GM18517 (cell line): ENCODE data around the gene A3GALT2.
"Not testable (repeated sequence)": the region's sequence is repeated elsewhere in the genome, so short reads cannot be mapped to it uniquely, and the experiment has no call there.

Experiments used
- ATAC-seq: cut with Tn5 transposase; IDR thresholded peaks from one replicate; pipeline ENCODE4 v1.9.1; 2021; ENCODE audit warnings: mild to moderate bottlenecking, moderate library complexity; ENCODE audit not compliant: unreplicated experiment

The A3GALT2 gene

DNA sequence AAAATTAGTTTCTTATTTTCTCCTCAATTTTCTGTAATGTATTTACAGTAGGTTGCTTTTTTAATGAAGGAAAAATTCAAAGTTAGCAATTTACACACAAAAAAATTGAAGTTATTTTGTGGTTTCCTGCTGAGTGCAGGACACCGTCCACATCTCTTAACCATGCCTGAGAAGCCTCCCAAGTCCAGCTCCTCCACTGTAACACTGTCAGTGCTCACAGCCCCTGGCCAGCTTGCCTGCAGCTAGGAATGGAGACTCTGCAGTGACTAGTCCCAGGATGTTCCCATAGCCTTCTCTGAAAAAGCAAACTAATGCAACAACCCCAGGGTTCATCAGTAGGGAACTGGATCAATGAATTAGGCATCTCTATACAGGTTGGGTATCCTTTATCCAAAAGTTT is 3.5 kb downstream of the A3GALT2 start:
- no peak for ATAC-seq

GRCh38 chr1:33316601-33317000 is 4.3 kb downstream of the A3GALT2 start:
- ATAC-seq: no peak

GRCh38 chr1:33314416-33314815 is 6.5 kb downstream of the A3GALT2 start:
- ATAC-seq: no peak

GRCh38 chr1:33312413-33312749 is 8.5 kb downstream of the A3GALT2 start:
- no peak for ATAC-seq

- ATAC-seq: no peak
These were observed 9.0 kb downstream of the A3GALT2 start for GRCh38 chr1:33311706-33312412.

- no peak for ATAC-seq
These were observed 10.2 kb downstream of the A3GALT2 start for GRCh38 chr1:33310702-33311101.

- ATAC-seq: not testable (repeated sequence)
These were observed 11.5 kb downstream of the A3GALT2 start for GRCh38 chr1:33309351-33309750.

- no peak for ATAC-seq
These were observed 13.4 kb downstream of the A3GALT2 start for GRCh38 chr1:33307494-33307864.

GRCh38 chr1:33306653-33307493 is 14.0 kb downstream of the A3GALT2 start:
- ATAC-seq: no peak

- ATAC-seq: no peak
These were observed 14.9 kb downstream of the A3GALT2 start for GRCh38 chr1:33305816-33306652.

GRCh38 chr1:33305016-33305415 is 15.9 kb downstream of the A3GALT2 start:
- no peak for ATAC-seq

GRCh38 chr1:33302325-33302724 is 18.6 kb downstream of the A3GALT2 start:
- ATAC-seq: no peak

- ATAC-seq: no peak
These were observed 19.5 kb downstream of the A3GALT2 start for GRCh38 chr1:33301273-33301984.

DNA sequence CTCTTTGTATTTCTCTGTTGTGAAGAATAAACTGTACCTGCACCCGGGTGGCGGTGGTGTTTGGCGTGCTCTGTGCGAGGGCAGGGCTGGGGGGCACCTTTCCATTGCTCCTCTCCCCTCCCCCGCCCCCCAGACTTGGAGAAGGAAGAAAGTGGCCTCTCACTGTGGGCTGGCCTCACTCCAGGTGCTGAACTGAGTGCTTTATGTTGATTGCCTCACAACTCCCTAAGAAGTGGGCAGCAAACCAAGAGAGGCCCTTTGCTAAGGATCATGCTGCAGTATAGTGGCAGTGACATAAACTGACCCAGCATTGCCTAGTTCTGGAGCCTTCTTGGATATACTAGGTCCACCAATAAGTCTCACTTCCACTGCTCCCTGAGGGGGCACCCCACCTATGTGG is 20.2 kb downstream of the A3GALT2 start:
- no peak for ATAC-seq

DNA sequence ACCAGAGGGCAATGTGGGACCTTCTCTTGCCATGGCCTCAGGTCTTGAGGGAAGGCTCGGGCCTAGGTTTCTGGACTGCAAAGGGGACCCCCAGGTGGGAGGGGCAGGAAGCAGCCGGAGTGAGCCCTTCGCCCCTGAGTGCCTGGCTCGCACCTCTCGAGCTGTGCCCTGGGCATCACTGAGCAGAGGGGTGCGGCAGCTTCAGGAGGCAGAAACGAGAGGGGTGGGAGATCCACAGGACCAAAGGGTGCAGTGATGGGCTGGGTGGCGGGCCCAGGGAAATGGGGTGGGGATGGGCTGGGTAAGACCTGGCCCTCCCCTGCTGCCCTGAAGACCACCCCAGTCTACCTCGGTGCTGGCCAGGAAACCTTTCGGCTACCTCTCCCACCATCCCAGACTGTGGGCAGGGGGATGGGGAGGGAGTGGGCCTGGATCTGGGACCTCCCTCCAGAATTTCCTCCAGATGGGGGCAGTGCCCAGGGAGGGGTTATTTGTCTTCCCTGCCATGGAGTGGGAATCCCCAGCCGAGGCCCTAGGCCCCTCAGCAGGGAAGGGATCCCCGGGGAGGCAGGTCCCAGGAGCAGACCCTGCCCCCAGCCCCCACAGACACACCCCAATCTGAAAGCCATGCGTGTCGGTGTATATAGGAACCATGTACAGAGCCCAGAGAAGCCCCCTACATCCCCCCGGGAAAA is 21.3 kb downstream of the A3GALT2 start:
- ATAC-seq: no peak

DNA sequence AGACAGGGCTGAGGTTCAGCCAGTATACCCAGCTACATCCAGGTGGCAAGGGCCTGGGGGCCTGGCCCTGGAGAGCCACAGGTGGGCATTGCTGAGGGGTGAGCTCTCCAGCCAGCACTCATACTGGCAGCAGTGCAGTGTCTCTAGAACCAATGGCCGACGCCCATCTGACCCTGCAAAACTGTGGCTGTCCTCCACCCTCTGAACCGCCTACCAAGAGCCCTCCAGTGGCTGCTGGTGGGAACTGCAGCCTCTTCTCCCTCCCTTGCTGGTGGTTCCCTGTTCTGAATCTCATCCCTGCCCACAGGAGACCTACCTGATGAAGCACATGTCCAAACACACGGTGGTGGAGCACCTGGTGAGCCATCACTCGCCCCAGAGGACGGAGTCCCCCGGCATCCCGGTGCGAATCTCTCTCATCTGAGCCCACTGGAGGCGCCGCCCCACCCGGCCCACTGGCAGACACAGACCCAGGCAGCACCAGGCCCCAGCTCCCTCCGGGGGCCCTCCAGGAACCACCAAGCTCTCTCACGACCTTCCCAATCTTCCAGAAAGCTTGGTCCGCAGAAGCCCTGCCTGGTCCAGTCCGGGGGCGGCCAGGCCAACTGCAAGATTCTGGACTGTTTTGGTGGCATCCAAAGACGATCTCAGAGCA is 22.1 kb downstream of the A3GALT2 start:
- no peak for ATAC-seq

DNA sequence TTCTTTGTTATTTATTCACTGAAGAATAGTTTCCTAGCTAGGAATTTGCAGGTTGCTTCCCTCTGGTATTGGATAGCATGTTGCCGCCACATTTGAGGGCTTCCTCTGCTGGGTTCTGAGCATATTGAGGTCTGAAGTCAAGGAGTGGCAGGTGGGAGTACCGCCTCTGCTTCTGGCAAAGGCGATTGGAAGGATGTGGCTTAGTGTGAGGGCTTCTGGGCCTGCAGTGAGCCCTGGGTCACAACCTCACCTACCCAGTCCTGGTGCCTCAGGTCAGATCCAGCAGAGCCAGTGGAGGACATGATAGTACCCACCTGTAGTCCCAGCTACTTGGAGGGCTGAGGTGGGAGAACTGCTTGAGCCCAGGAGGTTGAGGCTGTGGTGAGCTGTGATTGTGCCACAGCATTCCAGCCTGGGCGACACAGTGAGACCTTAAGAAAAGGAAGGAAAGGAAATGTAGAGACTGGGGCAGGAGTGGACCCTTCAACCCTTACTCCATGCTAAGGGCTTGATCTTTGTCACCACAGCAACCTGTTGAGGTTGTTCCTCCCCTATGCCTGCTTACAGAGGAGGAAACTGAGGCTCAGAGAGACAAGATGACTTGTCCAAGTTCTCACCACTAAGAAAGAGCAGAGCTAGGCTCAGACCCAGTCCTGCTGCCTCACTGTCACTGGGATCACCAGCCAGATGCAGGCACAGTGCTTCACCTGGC is 22.8 kb downstream of the A3GALT2 start:
- ATAC-seq: no peak

GRCh38 chr1:33296824-33297223 is 24.1 kb downstream of the A3GALT2 start:
- no peak for ATAC-seq

- ATAC-seq: no peak
These were observed 24.8 kb downstream of the A3GALT2 start for GRCh38 chr1:33296082-33296458.
